ENCODE data around the gene FKBP9.
"Not testable (repeated sequence)": the region's sequence is repeated elsewhere in the genome, so short reads cannot be mapped to it uniquely, and the experiment has no call there.

Gene FKBP9

GRCh38 chr7:32957326-32958045 lies at the start of gene FKBP9:
TSS of gene FKBP9 (plus strand) at chr7:32957440. CDS start at chr7:32957574, 134 bp downstream.
- DNase-seq: peak; percentile 94

GRCh38 chr7:32910195-32910594 lies 47.0 kb upstream of the FKBP9 start:
- no peak for DNase-seq

GRCh38 chr7:32914184-32914583 lies 43.1 kb upstream of the FKBP9 start:
- no peak for DNase-seq

DNA sequence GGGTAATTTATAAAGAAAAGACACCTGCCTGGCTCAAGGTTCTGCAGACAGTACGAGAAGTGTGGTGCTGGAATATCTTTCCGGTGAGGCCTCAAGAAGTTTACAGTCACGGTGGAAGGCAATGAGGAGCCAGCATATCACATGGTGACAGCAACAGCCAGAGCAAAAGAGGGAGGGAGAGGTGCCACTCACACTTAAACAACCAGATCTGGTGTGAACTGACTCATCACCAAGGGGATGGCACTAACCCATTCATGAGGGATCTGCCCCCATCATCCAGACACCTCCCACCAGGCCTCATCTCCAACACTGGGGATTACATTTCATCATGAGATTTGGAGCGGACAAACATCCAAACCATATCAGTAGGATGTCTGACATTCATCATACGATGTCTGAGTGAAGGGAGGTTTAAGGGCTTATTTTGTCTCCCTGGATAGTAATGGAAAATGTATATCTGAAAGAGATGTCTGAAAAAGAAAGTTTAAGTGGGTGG lies 42.2 kb upstream of the FKBP9 start:
- no peak for DNase-seq

DNA sequence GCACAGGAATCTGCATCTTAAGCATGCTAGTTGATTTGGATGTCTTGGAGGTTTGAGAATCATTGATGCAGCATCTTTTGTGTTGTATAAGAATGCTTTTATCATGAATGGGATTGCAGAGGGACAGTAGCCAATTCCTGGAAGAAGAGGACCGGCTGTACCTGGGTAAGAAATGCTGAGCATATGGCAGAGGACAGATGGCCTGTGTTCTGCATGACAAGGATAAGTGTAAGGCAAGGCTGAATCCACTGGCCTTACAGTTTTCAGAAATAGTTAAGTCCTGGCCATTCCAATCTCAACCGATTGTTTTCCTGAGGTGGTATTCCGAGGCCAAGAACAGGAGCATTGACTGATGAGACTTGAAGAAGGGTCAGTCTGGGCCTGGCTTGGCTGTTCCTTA lies 41.2 kb upstream of the FKBP9 start:
- DNase-seq: no peak

DNA sequence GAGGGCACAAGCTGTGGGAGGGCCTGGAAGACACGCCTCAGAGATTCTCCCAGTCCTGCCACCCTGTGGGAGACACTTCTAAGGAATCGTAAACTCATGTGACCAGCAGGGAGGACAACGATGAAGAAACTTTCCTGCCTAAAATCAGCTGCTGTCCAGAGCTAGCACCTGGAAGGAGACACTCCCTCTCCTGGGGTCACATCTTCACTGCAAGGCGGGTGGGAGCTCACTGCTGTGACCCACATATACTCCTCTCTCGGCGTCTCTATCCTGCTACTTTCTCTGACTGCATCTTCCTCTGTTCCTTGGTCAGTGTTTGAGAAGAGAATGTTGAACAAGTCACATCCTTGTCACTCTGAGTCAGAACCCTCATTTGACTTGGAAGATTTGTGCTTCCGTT lies 40.2 kb upstream of the FKBP9 start:
- DNase-seq: not testable (repeated sequence)

- no peak for DNase-seq
These were observed 35.3 kb upstream of the FKBP9 start for GRCh38 chr7:32921896-32922295.

DNA sequence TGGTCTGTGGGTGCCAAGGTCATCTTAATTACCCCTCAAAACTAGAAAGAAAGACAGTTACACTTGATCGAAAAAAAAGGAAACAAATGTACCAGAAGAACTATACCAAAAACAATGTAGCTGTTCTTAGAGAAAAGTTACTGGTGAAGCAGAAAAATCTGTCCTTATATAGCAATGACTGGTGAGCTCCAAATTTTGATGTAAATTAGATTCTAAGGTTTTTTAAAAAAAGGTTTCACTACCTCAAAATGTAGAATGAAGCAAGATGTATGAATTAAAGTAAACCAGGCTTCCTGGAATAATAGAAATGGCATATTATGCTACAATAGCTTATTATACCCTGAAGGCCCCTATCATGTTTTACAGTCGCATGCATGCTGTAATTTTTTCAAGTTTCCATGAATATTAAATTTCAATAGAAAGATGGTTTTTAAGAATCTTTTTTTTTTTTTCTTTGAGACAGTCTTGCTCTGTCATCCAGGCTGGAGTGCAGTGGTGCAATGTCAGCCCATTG lies 28.4 kb upstream of the FKBP9 start:
- DNase-seq: no peak

GRCh38 chr7:32929430-32930143 lies 27.7 kb upstream of the FKBP9 start:
- DNase-seq: no peak

DNA sequence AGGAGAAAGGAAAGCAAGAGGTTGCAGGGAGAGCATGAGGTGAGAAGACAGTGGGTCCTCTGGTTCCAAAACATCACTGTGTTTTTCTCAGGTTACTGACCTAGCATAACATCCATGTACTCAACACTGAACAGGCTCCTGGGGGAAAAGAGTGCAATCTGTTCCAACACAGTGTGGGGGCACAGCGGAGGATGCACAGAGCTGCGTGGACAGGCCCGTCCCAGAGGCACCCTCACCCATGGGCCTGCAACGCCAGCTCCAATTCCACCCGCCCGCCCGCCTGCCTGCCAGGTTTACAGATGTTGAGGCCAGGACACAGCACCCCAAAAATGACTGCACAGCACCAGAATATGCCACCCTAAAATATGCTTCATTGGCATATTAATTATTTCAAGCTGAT lies 26.9 kb upstream of the FKBP9 start:
- DNase-seq: no peak

DNA sequence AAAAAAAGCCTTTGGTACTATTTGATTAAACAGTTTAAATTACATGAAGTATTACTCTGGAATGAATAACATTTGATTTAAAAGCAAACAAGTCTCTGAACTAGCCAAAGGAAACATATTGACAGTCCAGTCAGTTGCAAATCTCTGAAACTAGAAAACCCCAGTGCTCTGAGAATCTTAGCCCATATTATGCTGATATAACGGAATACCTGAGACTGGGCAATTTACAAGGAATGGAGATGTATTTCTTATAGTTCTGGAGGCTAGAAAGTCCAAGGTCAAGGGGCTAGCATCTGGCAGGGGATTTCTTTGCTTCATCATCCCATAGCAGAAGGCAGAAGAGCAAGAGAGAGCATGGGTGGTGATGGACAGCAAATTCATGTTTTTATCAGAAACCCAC lies 21.7 kb upstream of the FKBP9 start:
- DNase-seq: no peak

GRCh38 chr7:32936689-32937088 lies 20.6 kb upstream of the FKBP9 start:
- no peak for DNase-seq

GRCh38 chr7:32937344-32938174 lies 19.7 kb upstream of the FKBP9 start:
- no peak for DNase-seq

DNA sequence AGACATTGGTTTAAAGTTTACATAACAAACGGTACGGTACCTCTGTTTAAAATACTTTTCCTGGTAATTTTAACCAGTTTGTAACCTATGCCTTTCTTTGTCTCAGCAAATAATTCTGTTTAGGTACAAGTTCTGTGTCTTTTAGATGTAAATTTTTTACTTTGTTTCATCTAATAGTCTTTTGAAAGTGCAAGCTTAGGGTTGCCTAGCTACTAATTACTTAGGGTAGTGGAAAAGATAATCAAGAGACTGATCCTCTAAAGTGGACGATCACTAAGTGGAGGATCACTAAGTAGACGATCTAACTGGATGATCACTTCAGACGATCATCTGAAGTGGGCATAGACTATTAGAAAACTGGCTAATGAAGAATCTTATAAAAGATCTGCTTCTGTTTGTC lies 16.1 kb upstream of the FKBP9 start:
- DNase-seq: no peak

DNA sequence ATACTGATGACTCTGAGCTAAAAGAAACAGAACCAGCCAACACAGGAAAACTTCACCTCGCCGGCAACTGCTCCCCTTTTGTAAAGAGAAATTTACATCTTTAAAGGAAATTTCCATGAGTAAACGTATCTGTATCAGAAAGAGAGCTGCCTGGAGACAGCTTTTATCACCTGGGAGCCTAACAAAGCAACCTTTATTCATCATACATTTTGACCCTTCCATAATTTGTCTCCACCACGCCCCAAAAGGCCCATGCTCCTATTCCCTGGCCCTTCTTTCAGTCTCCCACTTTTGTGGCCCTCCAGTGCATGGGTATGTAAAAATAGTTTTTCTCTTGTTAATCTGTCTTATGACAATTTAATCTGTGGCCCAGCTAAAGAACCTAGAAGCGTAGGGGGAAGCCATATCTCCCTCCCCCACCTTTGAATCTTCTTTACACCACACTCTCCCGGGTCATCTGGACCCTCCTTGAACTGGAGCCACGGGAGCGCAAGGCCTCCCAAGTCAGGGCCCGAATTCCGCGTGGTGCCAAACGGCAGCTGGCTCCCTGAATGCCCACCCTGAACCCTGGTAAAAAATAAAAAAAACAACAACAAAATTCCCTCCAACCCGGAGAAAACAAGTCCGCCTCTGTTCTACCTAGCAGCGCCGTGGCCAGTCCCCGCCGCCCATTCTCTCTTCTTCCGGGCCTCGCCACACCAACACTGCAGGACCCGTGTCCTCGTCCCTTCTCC lies 15.4 kb upstream of the FKBP9 start:
- DNase-seq: no peak

GRCh38 chr7:32942415-32943251 lies 14.6 kb upstream of the FKBP9 start:
- peak; percentile 85 for DNase-seq

- no peak for DNase-seq
These were observed 13.8 kb upstream of the FKBP9 start for GRCh38 chr7:32943252-32944030.

GRCh38 chr7:32947420-32947983 lies 9.7 kb upstream of the FKBP9 start:
- DNase-seq: no peak

DNA sequence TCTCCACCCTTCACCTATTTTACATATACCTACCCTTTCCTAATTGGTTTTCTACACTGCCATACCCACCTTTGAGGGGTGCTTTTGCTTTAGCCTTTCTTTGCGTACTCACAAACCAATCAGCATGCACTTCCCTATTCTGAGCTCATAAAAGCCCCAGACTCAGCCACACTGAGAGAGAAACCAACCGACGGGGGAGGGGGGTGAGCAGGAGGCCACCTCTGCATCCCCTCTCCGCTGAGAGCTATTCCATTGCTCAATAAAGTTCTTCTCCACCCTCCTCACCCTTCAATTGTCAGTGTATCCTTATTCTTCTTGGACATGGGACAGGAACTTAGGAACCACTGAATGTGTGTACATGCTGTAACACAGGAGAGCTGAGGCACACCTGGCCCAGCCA lies 9.0 kb upstream of the FKBP9 start:
- DNase-seq: no peak

DNA sequence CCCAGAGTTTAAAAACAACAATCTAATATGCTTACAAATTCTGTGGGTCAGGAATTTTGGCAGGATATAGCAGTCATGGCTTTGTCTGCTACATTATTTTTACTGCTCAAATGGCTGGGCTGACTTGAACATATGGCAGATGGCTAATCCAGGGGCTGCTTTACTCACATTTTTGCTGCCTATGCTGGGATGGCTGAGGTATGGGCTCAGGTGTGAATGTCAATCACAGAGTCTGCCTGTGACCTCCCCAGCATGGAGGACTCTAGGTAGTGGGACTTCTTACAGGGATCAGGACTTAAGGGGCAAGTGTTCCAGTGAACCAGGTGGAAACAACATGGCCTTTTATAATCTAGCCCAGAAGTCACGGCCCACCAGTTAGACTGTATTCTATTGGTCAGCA lies 4.4 kb upstream of the FKBP9 start:
- no peak for DNase-seq
